ENCODE data around the gene TNP2.

GRCh38 chr16:11232302-11232851 lies 36.7 kb downstream of the TNP2 start:
- no peak for TF ChIP-seq POLR2A (IDR thresholded peaks at IDR 0.05; ENCODE audit: low read length)
- TF ChIP-seq GATA1 (IDR thresholded peaks at IDR 0.05; ENCODE audit: low read depth, low read length) = no peak

Measured in erythroblast (primary cell).